OCI-LY7 (cell line): Measurements from ENCODE around the gene NUDT6.

ENCODE experiments used
- EZH2phosphoT487 ChIP-seq: fragments of 200-600 bp; sonication (generic); IDR thresholded peaks from 2 replicates; pipeline ENCODE4 v1.6.1; 2018; ENCODE audit warnings: low read depth, borderline replicate concordance, mild to moderate bottlenecking, mixed run types, antibody characterized with exemption, low read length, moderate library complexity, mixed read lengths
- TF ChIP-seq, protein P1 (sequence below): fragments of 200-600 bp; sonication (generic); conservative IDR thresholded peaks from 2 replicates; pipeline ENCODE4 v1.5.1; 2014; ENCODE audit warnings: mild to moderate bottlenecking, antibody characterized with exemption, low read length, moderate library complexity, mixed read lengths

- TF ChIP-seq, protein P1, sequence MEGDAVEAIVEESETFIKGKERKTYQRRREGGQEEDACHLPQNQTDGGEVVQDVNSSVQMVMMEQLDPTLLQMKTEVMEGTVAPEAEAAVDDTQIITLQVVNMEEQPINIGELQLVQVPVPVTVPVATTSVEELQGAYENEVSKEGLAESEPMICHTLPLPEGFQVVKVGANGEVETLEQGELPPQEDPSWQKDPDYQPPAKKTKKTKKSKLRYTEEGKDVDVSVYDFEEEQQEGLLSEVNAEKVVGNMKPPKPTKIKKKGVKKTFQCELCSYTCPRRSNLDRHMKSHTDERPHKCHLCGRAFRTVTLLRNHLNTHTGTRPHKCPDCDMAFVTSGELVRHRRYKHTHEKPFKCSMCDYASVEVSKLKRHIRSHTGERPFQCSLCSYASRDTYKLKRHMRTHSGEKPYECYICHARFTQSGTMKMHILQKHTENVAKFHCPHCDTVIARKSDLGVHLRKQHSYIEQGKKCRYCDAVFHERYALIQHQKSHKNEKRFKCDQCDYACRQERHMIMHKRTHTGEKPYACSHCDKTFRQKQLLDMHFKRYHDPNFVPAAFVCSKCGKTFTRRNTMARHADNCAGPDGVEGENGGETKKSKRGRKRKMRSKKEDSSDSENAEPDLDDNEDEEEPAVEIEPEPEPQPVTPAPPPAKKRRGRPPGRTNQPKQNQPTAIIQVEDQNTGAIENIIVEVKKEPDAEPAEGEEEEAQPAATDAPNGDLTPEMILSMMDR: no peak
- no peak for TF ChIP-seq EZH2phosphoT487
These were observed 9.4 kb downstream of the NUDT6 start for GRCh38 chr4:122912810-122913575.
